CD4-positive, alpha-beta memory T cell (primary cell): ENCODE results near the gene FGD4. TPM values are rescaled to one million over a fixed set of nuclear protein-coding genes. Genes with fewer than 3 reads are reported as not detected.

Experiments used
- CTCF ChIA-PET: fragments of 350-600 bp; sonication (Branson Sonifier 250); formaldehyde crosslinking; loops from one replicate; lab custom pipeline; 2021; ENCODE audit warnings: inconsistent platforms; ENCODE audit not compliant: partially characterized antibody; lab: Charles Lee
- POLR2A ChIA-PET: fragments of 350-600 bp; sonication (Branson Sonifier 250); formaldehyde crosslinking; loops from one replicate; lab custom pipeline; 2021; ENCODE audit not compliant: partially characterized antibody; lab: Charles Lee
- DNase-seq, 5 donors: peaks; one replicate each; pipeline versions ENCODE4 v3.0.0 to v3.0.0-alpha.2; 2020 to 2022; ENCODE audit warnings: mixed read lengths in 1 of 5
- H3K27ac ChIP-seq: one replicate; pipeline ENCODE4 v1.7.0; 2013; ENCODE audit warnings: low read depth, low read length
- H3K27me3 ChIP-seq: 2 replicates; pipeline ENCODE4 v1.7.0; 2013; ENCODE audit warnings: mild to moderate bottlenecking, low read length, moderate library complexity; ENCODE audit not compliant: insufficient read depth
- H3K36me3 ChIP-seq: 2 replicates; pipeline ENCODE4 v1.7.0; 2013; ENCODE audit warnings: mild to moderate bottlenecking, low read length, moderate library complexity; ENCODE audit not compliant: insufficient read depth
- H3K4me1 ChIP-seq: 2 replicates; pipeline ENCODE4 v1.7.0; 2013; ENCODE audit warnings: mild to moderate bottlenecking, low read length, moderate library complexity; ENCODE audit not compliant: insufficient read depth
- H3K4me3 ChIP-seq, 2 donors: one replicate each; pipeline ENCODE4 v1.7.0; 2013; ENCODE audit warnings: low read length in 2 of 2, mild to moderate bottlenecking in 1 of 2
- H3K9me3 ChIP-seq, 2 donors: one replicate each; pipeline ENCODE4 v1.7.0; 2013; ENCODE audit warnings: low read length in 2 of 2, control low read depth in 1 of 2; ENCODE audit not compliant: control insufficient read depth in 1 of 2
- H3K27ac Mint-ChIP-seq, 7 donors: one replicate each; pipeline ENCODE4 v1.8.0; 2020 to 2021; ENCODE audit warnings: mixed read lengths in 7 of 7, mild to moderate bottlenecking in 6 of 7, inconsistent platforms in 3 of 7, moderate library complexity in 3 of 7
- H3K27me3 Mint-ChIP-seq, 2 donors: one replicate each; pipeline ENCODE4 v1.8.0; 2020 to 2021; ENCODE audit warnings: mixed read lengths in 2 of 2
- H3K36me3 Mint-ChIP-seq, 2 donors: one replicate each; pipeline ENCODE4 v1.8.0; 2020 to 2021; ENCODE audit warnings: mixed read lengths in 2 of 2, inconsistent platforms in 1 of 2, mild to moderate bottlenecking in 1 of 2
- H3K4me1 Mint-ChIP-seq, 4 donors: one replicate each; pipeline ENCODE4 v1.8.0; 2020 to 2021; ENCODE audit warnings: mixed read lengths in 4 of 4, mild to moderate bottlenecking in 1 of 4
- H3K4me3 Mint-ChIP-seq, 8 donors: one replicate each; pipeline ENCODE4 v1.8.0; 2020 to 2021; ENCODE audit warnings: mixed read lengths in 8 of 8, mild to moderate bottlenecking in 7 of 8, moderate library complexity in 6 of 8, inconsistent platforms in 3 of 8
- H3K9me3 Mint-ChIP-seq, 8 donors: one replicate each; pipeline ENCODE4 v1.8.0; 2020 to 2021; ENCODE audit warnings: mixed read lengths in 8 of 8, mild to moderate bottlenecking in 5 of 8, inconsistent platforms in 3 of 8, moderate library complexity in 1 of 8
- intact Hi-C: fragments of 100-400 bp; cut with micrococcal nuclease; formaldehyde crosslinking; loops from one replicate; pipeline ENCODE4 v1.15.1; 2023
- polyA plus RNA-seq, 2 donors: library from polyadenylated mRNA; unstranded; fragments of 300-500 nt; fragmentation: Illumina TruSeq; gene quantifications; one replicate each; pipeline ENCODE4 v1.2.3, GENCODE V29; 2021
- total RNA-seq, 2 experiments: library from RNA; stranded (reverse); gene quantifications; one replicate each; pipeline ENCODE4 v1.2.3, GENCODE V29; 2021

Gene FGD4
- total and polyA plus RNA-seq, 4 experiments from 2014 or later, result 0.23 to 0.47 (median 0.34) TPM; not detected in 1

DNA sequence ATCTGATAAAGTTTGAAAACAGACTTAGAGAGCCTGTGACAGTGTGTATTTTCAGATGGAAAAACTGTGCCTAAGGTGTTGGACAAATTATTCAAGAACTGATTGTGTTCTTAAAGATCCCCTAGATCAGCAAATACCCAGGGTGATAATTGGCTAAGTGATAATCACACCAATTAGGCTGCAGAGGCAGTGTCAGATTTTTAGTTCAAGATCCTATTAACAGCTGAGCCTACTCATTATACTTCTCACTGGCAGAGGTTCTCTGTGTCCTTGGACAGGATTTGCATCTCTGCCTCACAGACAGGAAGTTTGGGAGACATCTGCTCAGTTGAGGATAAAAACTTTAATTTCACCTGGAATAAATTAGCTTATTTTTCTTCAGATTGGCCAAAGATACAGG is 4.3 kb upstream of the FGD4 start:
- Mint-ChIP-seq H3K4me1 (peaks cover under 1 to 6% (median 2%) of the 10 kb centered on the region in 4 donors), H3K27ac (no peak overlapping the region), H3K36me3 (no peaks in the 10 kb centered on the region), H3K4me3 (no peak overlapping the region), H3K9me3 (no peaks in the 10 kb centered on the region), H3K27me3 (peaks cover 11% of the 10 kb centered on the region in 2 donors)
- intact Hi-C loops, result no loop called here
- Histone ChIP-seq H3K4me3 (no peak overlapping the region), H3K36me3 (no peaks in the 10 kb centered on the region), H3K27ac (no peak overlapping the region), H3K27me3 (peaks cover 2% of the 10 kb centered on the region), H3K9me3 (no peaks in the 10 kb centered on the region), H3K4me1 (peaks cover 7% of the 10 kb centered on the region)
- no peak for DNase-seq
- ChIA-PET CTCF (interaction anchor here (0.6 kb wide), 1 partner anchor 992 kb away, joined by 3 read pairs; no protein-coding TSS in a partner anchor), POLR2A (no interaction called here)

DNA sequence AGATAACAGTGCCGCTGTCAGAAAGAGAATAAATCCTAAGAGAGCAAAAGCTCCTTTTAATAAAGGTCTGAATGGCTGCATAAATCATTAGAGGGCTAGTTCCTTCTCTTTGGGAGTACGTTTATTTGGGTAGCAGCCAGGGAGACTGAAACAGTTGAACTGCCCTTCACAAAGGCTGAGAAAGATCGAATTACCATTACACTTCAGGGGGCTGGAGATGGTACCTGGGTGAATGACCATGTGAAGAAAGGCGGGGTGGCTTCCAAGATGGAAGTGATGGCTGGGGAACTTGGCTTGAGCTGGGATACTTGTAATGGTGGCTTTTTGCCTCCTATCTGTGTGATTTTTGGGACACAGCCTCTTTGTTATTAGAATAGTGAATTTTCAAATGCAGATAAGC is 1.7 kb upstream of the FGD4 start:
- H3K36me3 Mint-ChIP-seq, result no peaks in the 10 kb centered on the region
- H3K9me3 ChIP-seq, result no peaks in the 10 kb centered on the region
- H3K4me1 Mint-ChIP-seq, result peaks cover 5 to 12% (median 8%) of the 10 kb centered on the region in 4 donors
- CTCF ChIA-PET, result interaction anchor here (1.0 to 1.1 kb wide), 3 partner anchors 17 to 40 kb away, joined by 3 to 6 read pairs (median 3); no protein-coding TSS in a partner anchor
- peaks cover 12% of the 10 kb centered on the region for H3K27me3 ChIP-seq
- POLR2A ChIA-PET, result no interaction called here
- DNase-seq, result no peak
- H3K36me3 ChIP-seq, result no peaks in the 10 kb centered on the region
- H3K27ac Mint-ChIP-seq, result no peak overlapping the region
- intact Hi-C loops, result no loop called here
- no peaks in the 10 kb centered on the region for H3K9me3 Mint-ChIP-seq
- H3K4me3 ChIP-seq, result no peak overlapping the region
- peak overlapping the region in 6 of 8 donors; percentile 4 to 69 (median 30) for H3K4me3 Mint-ChIP-seq
- peaks cover 13% of the 10 kb centered on the region for H3K4me1 ChIP-seq
- H3K27me3 Mint-ChIP-seq, result peaks cover 20 to 22% of the 10 kb centered on the region in 2 donors
- H3K27ac ChIP-seq, result no peak overlapping the region

DNA sequence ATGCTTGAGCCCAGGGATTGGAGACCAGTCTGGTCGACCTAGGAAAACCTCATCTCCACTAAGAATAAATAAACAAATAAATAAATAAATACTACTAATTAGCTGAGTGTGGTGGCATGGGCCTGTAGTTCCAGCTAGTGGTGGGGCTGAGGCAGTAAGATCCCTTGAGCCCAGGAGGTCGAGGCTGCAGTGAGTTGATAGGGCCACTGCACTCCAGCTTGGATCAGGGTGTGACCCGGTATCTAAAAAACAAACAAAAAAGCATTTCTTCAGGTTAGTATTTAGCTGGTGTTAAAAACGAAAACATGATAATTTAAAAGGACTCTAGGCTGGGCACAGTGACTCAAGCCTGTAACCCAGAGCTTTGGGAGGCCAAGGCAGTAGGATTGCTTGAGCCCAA is 1.2 kb upstream of the FGD4 start:
- H3K27me3 Mint-ChIP-seq, result peaks cover 18 to 27% of the 10 kb centered on the region in 2 donors
- intact Hi-C loops, result no loop called here
- H3K9me3 Mint-ChIP-seq, result no peaks in the 10 kb centered on the region
- Histone ChIP-seq H3K27ac (no peak overlapping the region), H3K9me3 (no peaks in the 10 kb centered on the region), H3K4me3 (no peak overlapping the region), H3K27me3 (peaks cover 12% of the 10 kb centered on the region), H3K4me1 (peaks cover 13% of the 10 kb centered on the region), H3K36me3 (no peaks in the 10 kb centered on the region)
- ChIA-PET POLR2A (no interaction called here), CTCF (interaction anchor here (1.0 to 1.1 kb wide), 2 partner anchors 17 to 33 kb away, joined by 3 read pairs; no protein-coding TSS in a partner anchor)
- H3K27ac Mint-ChIP-seq, result no peak overlapping the region
- H3K4me1 Mint-ChIP-seq, result peaks cover 5 to 12% (median 8%) of the 10 kb centered on the region in 4 donors
- no peak for DNase-seq
- H3K4me3 Mint-ChIP-seq, result peak overlapping the region in 7 of 8 donors; percentile 4 to 84 (median 75)
- no peaks in the 10 kb centered on the region for H3K36me3 Mint-ChIP-seq

- no peak for DNase-seq
- Mint-ChIP-seq H3K36me3 (no peaks in the 10 kb centered on the region), H3K4me3 (peak overlapping the region; percentile 72 to 84 (median 80)), H3K27me3 (peaks cover 19 to 29% of the 10 kb centered on the region in 2 donors), H3K9me3 (no peaks in the 10 kb centered on the region), H3K4me1 (peaks cover 5 to 12% (median 8%) of the 10 kb centered on the region in 4 donors), H3K27ac (no peak overlapping the region)
- H3K4me3 ChIP-seq, result no peak overlapping the region
- ChIA-PET CTCF (interaction anchor here (1.1 kb wide), 1 partner anchor 33 kb away, joined by 3 read pairs; no protein-coding TSS in a partner anchor), POLR2A (no interaction called here)
- no peaks in the 10 kb centered on the region for H3K36me3 ChIP-seq
- peaks cover 13% of the 10 kb centered on the region for H3K4me1 ChIP-seq
- intact Hi-C loops, result no loop called here
- H3K9me3 ChIP-seq, result no peaks in the 10 kb centered on the region
- H3K27me3 ChIP-seq, result peaks cover 12% of the 10 kb centered on the region
- H3K27ac ChIP-seq, result no peak overlapping the region
Measured at GRCh38 chr12:32398816-32399369, 465 bp upstream of the FGD4 start.

GRCh38 chr12:32400114-32400672 is 835 bp downstream of the FGD4 start:
- H3K4me3 Mint-ChIP-seq, result peak overlapping the region; percentile 67 to 83 (median 79)

DNA sequence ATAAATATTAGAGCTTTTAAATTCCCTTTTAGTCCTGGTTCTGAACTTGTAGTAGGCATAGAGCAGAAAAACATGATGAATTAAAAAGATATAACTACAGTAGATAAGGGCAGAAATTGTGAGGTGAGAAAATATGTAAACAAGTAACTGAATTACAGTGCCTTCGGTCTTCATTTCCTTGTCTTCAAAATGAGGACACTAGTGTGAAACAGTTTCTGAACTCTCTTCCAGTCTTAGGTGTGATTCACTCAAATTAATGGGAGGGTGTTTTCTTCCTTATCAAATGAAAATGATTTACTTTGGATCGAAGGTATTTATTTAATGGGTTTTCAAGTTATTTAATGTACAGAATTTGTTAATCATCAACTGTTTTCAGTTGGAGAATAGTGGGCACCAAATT is 1.5 kb downstream of the FGD4 start:
- peaks cover 5 to 12% (median 8%) of the 10 kb centered on the region in 4 donors for H3K4me1 Mint-ChIP-seq
- DNase-seq, result no peak

More at GRCh38 chr12:32400114-32400672, 835 bp downstream of the FGD4 start:
- Histone ChIP-seq H3K4me3 (peak overlapping the region in 1 of 2 donors; percentile 55), H3K27ac (no peak overlapping the region), H3K4me1 (peaks cover 13% of the 10 kb centered on the region), H3K27me3 (peaks cover 12% of the 10 kb centered on the region), H3K36me3 (no peaks in the 10 kb centered on the region), H3K9me3 (no peaks in the 10 kb centered on the region)
- CTCF ChIA-PET, result no interaction called here
- Mint-ChIP-seq H3K4me1 (peaks cover 5 to 12% (median 8%) of the 10 kb centered on the region in 4 donors), H3K9me3 (no peaks in the 10 kb centered on the region), H3K27me3 (peaks cover 22 to 33% of the 10 kb centered on the region in 2 donors), H3K36me3 (no peaks in the 10 kb centered on the region), H3K27ac (no peak overlapping the region)
- DNase-seq, result no peak
- intact Hi-C loops, result no loop called here
- POLR2A ChIA-PET, result no interaction called here

GRCh38 chr12:32402170-32402569 is 2.8 kb downstream of the FGD4 start:
- intact Hi-C loops, result no loop called here
- H3K27me3 Mint-ChIP-seq, result peaks cover 25 to 35% of the 10 kb centered on the region in 2 donors
- POLR2A ChIA-PET, result no interaction called here

More for the DNA sequence above, 1.5 kb downstream of the FGD4 start:
- no peak overlapping the region for H3K4me3 ChIP-seq
- ChIA-PET POLR2A (no interaction called here), CTCF (no interaction called here)
- H3K36me3 ChIP-seq, result no peaks in the 10 kb centered on the region
- peaks cover 13% of the 10 kb centered on the region for H3K4me1 ChIP-seq
- H3K4me3 Mint-ChIP-seq, result peak overlapping the region in 5 of 8 donors; percentile 32 to 83 (median 82)
- H3K27me3 Mint-ChIP-seq, result peaks cover 25 to 35% of the 10 kb centered on the region in 2 donors
- no peak overlapping the region for H3K27ac ChIP-seq
- H3K36me3 Mint-ChIP-seq, result no peaks in the 10 kb centered on the region
- H3K9me3 Mint-ChIP-seq, result no peaks in the 10 kb centered on the region
- intact Hi-C loops, result no loop called here
- H3K27me3 ChIP-seq, result peaks cover 12% of the 10 kb centered on the region
- H3K27ac Mint-ChIP-seq, result no peak overlapping the region
- no peaks in the 10 kb centered on the region for H3K9me3 ChIP-seq

More at GRCh38 chr12:32402170-32402569, 2.8 kb downstream of the FGD4 start:
- no peaks in the 10 kb centered on the region for H3K36me3 ChIP-seq
- H3K27me3 ChIP-seq, result peaks cover 12% of the 10 kb centered on the region
- H3K27ac ChIP-seq, result no peak overlapping the region
- no peaks in the 10 kb centered on the region for H3K9me3 Mint-ChIP-seq
- no peak overlapping the region for H3K4me3 ChIP-seq
- peaks cover 5 to 12% (median 8%) of the 10 kb centered on the region in 4 donors for H3K4me1 Mint-ChIP-seq
- DNase-seq, result no peak
- H3K4me3 Mint-ChIP-seq, result no peak overlapping the region
- peaks cover 13% of the 10 kb centered on the region for H3K4me1 ChIP-seq
- CTCF ChIA-PET, result no interaction called here
- H3K36me3 Mint-ChIP-seq, result no peaks in the 10 kb centered on the region
- no peaks in the 10 kb centered on the region for H3K9me3 ChIP-seq
- no peak overlapping the region for H3K27ac Mint-ChIP-seq
